Measurements from ENCODE around the gene RCAN2.

GRCh38 chr6:46265373-46265772 is 225.9 kb downstream of the RCAN2 start:
- TF ChIP-seq CTCF (IDR thresholded peaks at IDR 0.05) (no peak), POLR2AphosphoS5 (IDR thresholded peaks at IDR 0.05) (no peak), POLR2A (IDR thresholded peaks at IDR 0.05; ENCODE audit: low read depth) (no peak)

Measured in esophagus muscularis mucosa (tissue), 3 donors.